ENCODE measurements around the gene SMAD6.

SMAD6 gene

DNA sequence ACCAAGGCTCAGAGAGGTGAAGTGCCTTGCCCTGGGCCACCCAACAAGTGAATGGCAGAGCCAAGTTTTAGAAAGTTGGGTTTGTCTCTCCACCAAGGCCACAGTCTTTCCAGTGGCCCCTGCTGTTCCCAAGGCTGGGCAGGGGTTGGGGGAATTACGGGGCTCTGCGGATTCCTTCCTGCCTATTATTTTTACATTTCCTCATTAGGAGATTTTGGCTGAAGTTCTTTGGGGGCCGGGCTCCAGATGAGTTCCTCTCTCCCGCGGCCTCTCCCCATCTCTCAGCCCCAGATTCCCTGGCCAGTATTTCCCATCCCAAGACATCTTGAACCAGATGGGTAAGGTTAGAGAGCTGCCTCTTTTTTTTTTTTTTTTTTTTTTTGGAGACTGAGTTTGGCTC is 44.0 kb upstream of the SMAD6 start:
- Histone ChIP-seq H3K36me3 (ENCODE audit: insufficient read depth, low read length) (no peaks in the 10 kb centered on the region), H3K4me2 (ENCODE audit: low read depth, low read length, poor library complexity, severe bottlenecking) (no peak overlapping the region), H3F3A (ENCODE audit: low read depth) (no peaks in the 10 kb centered on the region), H3K9ac (ENCODE audit: low read depth, low read length, poor library complexity, severe bottlenecking) (no peak overlapping the region), H2AFZ (ENCODE audit: low read length) (no peak overlapping the region), H4K20me1 (ENCODE audit: insufficient read depth, low read length, poor library complexity, severe bottlenecking) (no peaks in the 10 kb centered on the region), H3K9me3 (ENCODE audit: insufficient read depth, low read depth, low read length) (no peaks in the 10 kb centered on the region), H3K79me2 (ENCODE audit: insufficient read depth, low read length) (peaks cover 7% of the 10 kb centered on the region; the same call in 1 of the 2 replicates), H3K27me3 (ENCODE audit: insufficient read depth, low read length, poor library complexity, severe bottlenecking) (no peaks in the 10 kb centered on the region), H3K9me2 (replicated peaks; ENCODE audit: low read depth, low read length) (no peaks in the 10 kb centered on the region), H3K4me1 (ENCODE audit: insufficient read depth, low read length, poor library complexity, severe bottlenecking) (peaks cover 3% of the 10 kb centered on the region), H3K4me3 (ENCODE audit: low read length, poor library complexity, severe bottlenecking) (no peak overlapping the region)
- no peak for TF ChIP-seq EZH2phosphoT487 (IDR thresholded peaks at IDR 0.05; ENCODE audit: borderline replicate concordance)
- TF ChIP-seq, protein P1, sequence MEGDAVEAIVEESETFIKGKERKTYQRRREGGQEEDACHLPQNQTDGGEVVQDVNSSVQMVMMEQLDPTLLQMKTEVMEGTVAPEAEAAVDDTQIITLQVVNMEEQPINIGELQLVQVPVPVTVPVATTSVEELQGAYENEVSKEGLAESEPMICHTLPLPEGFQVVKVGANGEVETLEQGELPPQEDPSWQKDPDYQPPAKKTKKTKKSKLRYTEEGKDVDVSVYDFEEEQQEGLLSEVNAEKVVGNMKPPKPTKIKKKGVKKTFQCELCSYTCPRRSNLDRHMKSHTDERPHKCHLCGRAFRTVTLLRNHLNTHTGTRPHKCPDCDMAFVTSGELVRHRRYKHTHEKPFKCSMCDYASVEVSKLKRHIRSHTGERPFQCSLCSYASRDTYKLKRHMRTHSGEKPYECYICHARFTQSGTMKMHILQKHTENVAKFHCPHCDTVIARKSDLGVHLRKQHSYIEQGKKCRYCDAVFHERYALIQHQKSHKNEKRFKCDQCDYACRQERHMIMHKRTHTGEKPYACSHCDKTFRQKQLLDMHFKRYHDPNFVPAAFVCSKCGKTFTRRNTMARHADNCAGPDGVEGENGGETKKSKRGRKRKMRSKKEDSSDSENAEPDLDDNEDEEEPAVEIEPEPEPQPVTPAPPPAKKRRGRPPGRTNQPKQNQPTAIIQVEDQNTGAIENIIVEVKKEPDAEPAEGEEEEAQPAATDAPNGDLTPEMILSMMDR (conservative IDR thresholded peaks at IDR 0.05; ENCODE audit: low read length): no peak

- H3K9me3 ChIP-seq (ENCODE audit: insufficient read depth, low read depth, low read length): no peaks in the 10 kb centered on the region
- no peaks in the 10 kb centered on the region for H3K36me3 ChIP-seq (ENCODE audit: insufficient read depth, low read length)
- H3K9ac ChIP-seq (ENCODE audit: low read depth, low read length, poor library complexity, severe bottlenecking): no peak overlapping the region
- no peaks in the 10 kb centered on the region for H3K9me2 ChIP-seq (replicated peaks; ENCODE audit: low read depth, low read length)
- H3K79me2 ChIP-seq (ENCODE audit: insufficient read depth, low read length): peaks cover 7% of the 10 kb centered on the region; the same call in 1 of the 2 replicates
- H3F3A ChIP-seq (ENCODE audit: low read depth): no peaks in the 10 kb centered on the region
- H3K4me1 ChIP-seq (ENCODE audit: insufficient read depth, low read length, poor library complexity, severe bottlenecking): peaks cover 1% of the 10 kb centered on the region
- no peaks in the 10 kb centered on the region for H3K27me3 ChIP-seq (ENCODE audit: insufficient read depth, low read length, poor library complexity, severe bottlenecking)
- H4K20me1 ChIP-seq (ENCODE audit: insufficient read depth, low read length, poor library complexity, severe bottlenecking): no peaks in the 10 kb centered on the region
- no peak overlapping the region for H3K4me2 ChIP-seq (ENCODE audit: low read depth, low read length, poor library complexity, severe bottlenecking)
- no peak overlapping the region for H2AFZ ChIP-seq (ENCODE audit: low read length)
- TF ChIP-seq, protein P1 (conservative IDR thresholded peaks at IDR 0.05; ENCODE audit: low read length): no peak
- no peak for TF ChIP-seq EZH2phosphoT487 (IDR thresholded peaks at IDR 0.05; ENCODE audit: borderline replicate concordance)
- no peak overlapping the region for H3K4me3 ChIP-seq (ENCODE audit: low read length, poor library complexity, severe bottlenecking)
These were observed 43.2 kb upstream of the SMAD6 start for GRCh38 chr15:66658855-66659254.

- Histone ChIP-seq H3K4me3 (ENCODE audit: low read length, poor library complexity, severe bottlenecking) (no peak overlapping the region), H2AFZ (ENCODE audit: low read length) (no peak overlapping the region), H3K27me3 (ENCODE audit: insufficient read depth, low read length, poor library complexity, severe bottlenecking) (no peaks in the 10 kb centered on the region), H3K79me2 (ENCODE audit: insufficient read depth, low read length) (peaks cover 7% of the 10 kb centered on the region; the same call in 1 of the 2 replicates), H4K20me1 (ENCODE audit: insufficient read depth, low read length, poor library complexity, severe bottlenecking) (no peaks in the 10 kb centered on the region), H3K9ac (ENCODE audit: low read depth, low read length, poor library complexity, severe bottlenecking) (no peak overlapping the region), H3K4me2 (ENCODE audit: low read depth, low read length, poor library complexity, severe bottlenecking) (no peak overlapping the region), H3F3A (ENCODE audit: low read depth) (no peaks in the 10 kb centered on the region), H3K9me2 (replicated peaks; ENCODE audit: low read depth, low read length) (no peaks in the 10 kb centered on the region), H3K4me1 (ENCODE audit: insufficient read depth, low read length, poor library complexity, severe bottlenecking) (no peaks in the 10 kb centered on the region), H3K36me3 (ENCODE audit: insufficient read depth, low read length) (no peaks in the 10 kb centered on the region), H3K9me3 (ENCODE audit: insufficient read depth, low read depth, low read length) (no peaks in the 10 kb centered on the region)
- TF ChIP-seq EZH2phosphoT487 (IDR thresholded peaks at IDR 0.05; ENCODE audit: borderline replicate concordance): no peak
- TF ChIP-seq, protein P1 (conservative IDR thresholded peaks at IDR 0.05; ENCODE audit: low read length): no peak
These were observed 42.7 kb upstream of the SMAD6 start for GRCh38 chr15:66659384-66659783.
